Measurements from ENCODE around the gene GPRC5A. TPM values are rescaled to one million over a fixed set of nuclear protein-coding genes. Genes with fewer than 3 reads are reported as not detected.

Gene GPRC5A
- total and polyA plus RNA-seq, 2 of the 8 experiments (the other 6 are each of a cell fraction or from before 2014, with no cell fraction given): 1.0 to 1.4 TPM

GRCh38 chr12:12882288-12882687 is 9.1 kb upstream of the GPRC5A start:
- no peaks in the 10 kb centered on the region for H3K9me3 ChIP-seq (ENCODE audit: insufficient read depth in 2 of 2, low read depth in 1 of 2, low read length in 1 of 2)
- CTCF ChIA-PET (ENCODE audit: partially characterized antibody): interaction anchor here (1.0 kb wide), 1 partner anchor 46 kb away, joined by 3 read pairs; no protein-coding TSS in a partner anchor
- no peaks in the 10 kb centered on the region for H4K20me1 ChIP-seq (replicated peaks in 1 of 2; ENCODE audit: control insufficient read depth in 1 of 2, insufficient read depth in 2 of 2, low read length in 2 of 2)
- H3K14ac ChIP-seq (ENCODE audit: insufficient read length): no peak overlapping the region
- no peak overlapping the region for H2BK15ac ChIP-seq (ENCODE audit: low read length)
- peaks cover 4 to 11% (median 7%) of the 10 kb centered on the region in 4 experiments; a peak in 5 of 7 replicates for H3K4me1 ChIP-seq (replicated peaks in 1 of 4; ENCODE audit: control insufficient read depth in 3 of 4, insufficient read depth in 4 of 4, low read length in 3 of 4)
- H3K56ac ChIP-seq (replicated peaks; ENCODE audit: insufficient read length, low read depth, low read length): no peak overlapping the region
- H3K27ac ChIP-seq (ENCODE audit: low read depth, low read length): no peak overlapping the region
- H3K9ac ChIP-seq (replicated peaks in 1 of 4; ENCODE audit: extremely low read depth in 1 of 4, low read depth in 3 of 4, low read length in 3 of 4): no peak overlapping the region
- no peak overlapping the region for H3K4ac ChIP-seq (replicated peaks; ENCODE audit: insufficient read length, low read depth, low read length)
- FAIRE-seq (no peak), DNase-seq (ENCODE audit: low read depth in 1 of 2, low spot score in 2 of 2) (no peak)
- H2BK12ac ChIP-seq (ENCODE audit: low read depth, low read length): no peak overlapping the region
- H2BK120ac ChIP-seq (replicated peaks; ENCODE audit: low read depth, low read length): no peak overlapping the region
- H2BK5ac ChIP-seq (ENCODE audit: low read depth, low read length): no peak overlapping the region
- no peak overlapping the region for H2AFZ ChIP-seq (ENCODE audit: low read length)
- peaks cover 0 to 7% (median 3%) of the 10 kb centered on the region in 4 experiments; a peak in 3 of 7 replicates for H3K27me3 ChIP-seq (replicated peaks in 1 of 4; ENCODE audit: control insufficient read depth in 3 of 4, extremely low read depth in 1 of 4, insufficient read depth in 3 of 4, low read length in 3 of 4)
- H2AK5ac ChIP-seq (ENCODE audit: low read depth, low read length): no peak overlapping the region
- no peak overlapping the region for H3K4me2 ChIP-seq (ENCODE audit: insufficient read depth in 1 of 2, low read depth in 2 of 2, low read length in 2 of 2)
- H4K5ac ChIP-seq (ENCODE audit: insufficient read length, low read depth, low read length): no peak overlapping the region
- H2BK20ac ChIP-seq (ENCODE audit: low read length): no peak overlapping the region
- no peak overlapping the region for H4K8ac ChIP-seq (ENCODE audit: extremely low read depth, insufficient read depth, low read length)
- H3K23me2 ChIP-seq (ENCODE audit: low read depth, low read length): no peaks in the 10 kb centered on the region
- no peaks in the 10 kb centered on the region for H3K79me2 ChIP-seq (ENCODE audit: control insufficient read depth in 1 of 2, insufficient read depth in 2 of 2, low read length in 2 of 2)
- POLR2A ChIA-PET (ENCODE audit: partially characterized antibody): no interaction called here
- no peak overlapping the region for H3K23ac ChIP-seq (ENCODE audit: insufficient read length)
- no peaks in the 10 kb centered on the region for H3K36me3 ChIP-seq (ENCODE audit: control insufficient read depth in 2 of 4, insufficient read depth in 4 of 4, low read length in 3 of 4)
- H3K4me3 ChIP-seq (ENCODE audit: extremely low read depth in 1 of 4, insufficient read depth in 2 of 4, low read depth in 3 of 4, low read length in 4 of 4): no peak overlapping the region
- no peaks in the 10 kb centered on the region for H3K79me1 ChIP-seq (ENCODE audit: low read depth, low read length)
- TF ChIP-seq KDM1A (IDR thresholded peaks at IDR 0.05; ENCODE audit: borderline replicate concordance, low read length) (no peak), EZH2 (IDR thresholded peaks at IDR 0.05; ENCODE audit: low read depth, low read length, severe bottlenecking) (no peak), KDM5A (IDR thresholded peaks at IDR 0.05; ENCODE audit: low read length) (no peak), CTBP2 (IDR thresholded peaks at IDR 0.05; ENCODE audit: borderline replicate concordance, insufficient read depth, insufficient read length, low read length) (no peak), TAF1 (IDR thresholded peaks at IDR 0.05; ENCODE audit: low read depth, low read length) (no peak), SUZ12 (IDR thresholded peaks at IDR 0.05; ENCODE audit: low read length) (no peak), CEBPB (IDR thresholded peaks at IDR 0.05; ENCODE audit: low read depth, low read length) (no peak), EP300 (IDR thresholded peaks at IDR 0.05; ENCODE audit: borderline replicate concordance in 1 of 2, low read depth in 2 of 2, low read length in 2 of 2) (no peak), SAP30 (IDR thresholded peaks at IDR 0.05; ENCODE audit: insufficient read depth, insufficient replicate concordance, low read length) (no peak), MAFK (IDR thresholded peaks at IDR 0.05; ENCODE audit: low read depth, low read length) (no peak), NRF1 (IDR thresholded peaks at IDR 0.05; ENCODE audit: low read depth, low read length) (no peak), ZNF274 (IDR thresholded peaks at IDR 0.05; ENCODE audit: borderline replicate concordance, extremely low read depth, low read length) (no peak), SRF (IDR thresholded peaks at IDR 0.05; ENCODE audit: low read depth, low read length) (no peak), CBX5 (IDR thresholded peaks at IDR 0.05; ENCODE audit: low read depth, low read length) (no peak), EGR1 (IDR thresholded peaks at IDR 0.05; ENCODE audit: borderline replicate concordance, low read depth, low read length) (no peak)
- H3K18ac ChIP-seq (ENCODE audit: extremely low read depth, low read length): no peak overlapping the region
- WGBS, 2 experiments (ENCODE audit: extremely low coverage in 1 of 2, insufficient coverage in 1 of 2, insufficient read length in 1 of 2, insufficient replicate concordance in 2 of 2, low coverage in 1 of 2, low lambda C conversion rate in 2 of 2, missing lambda C conversion rate in 1 of 2): 91% methylated on average over 5 of the region's 5 CpGs; no CpG with 5 or more reads in 1 of the 2 experiments
- H4K91ac ChIP-seq (replicated peaks; ENCODE audit: insufficient read length, low read length): no peak overlapping the region
